ENCODE data around the gene RBFOX2. TPM values are rescaled to one million over a fixed set of nuclear protein-coding genes. Genes with fewer than 3 reads are reported as not detected.

RBFOX2 gene
- total RNA-seq, 3 donors from 2014 or later: 63.4 to 97.3 (median 85.5) TPM

- H3K36me3 ChIP-seq: no peaks in the 10 kb centered on the region
- no peak overlapping the region for H3K4me3 ChIP-seq
- H3K9me3 ChIP-seq: no peaks in the 10 kb centered on the region
- H3K27ac ChIP-seq: peak overlapping the region in 1 of 2 donors; percentile 46
- TF ChIP-seq POLR2AphosphoS5 (IDR thresholded peaks at IDR 0.05) (no peak), POLR2A (IDR thresholded peaks at IDR 0.05) (no peak), CTCF (IDR thresholded peaks at IDR 0.05) (no peak)
- intact Hi-C loops (cut with DNase I; ENCODE audit: low total_unique reads): loop anchor here (1.0 kb wide), 1 partner anchor 12 kb away; no protein-coding TSS in a partner anchor
- peaks cover 0 to 11% of the 10 kb centered on the region in 2 donors for H3K4me1 ChIP-seq
- H3K27me3 ChIP-seq: no peaks in the 10 kb centered on the region
- no peak for DNase-seq (ENCODE audit: low spot score in 2 of 2)
Measured at GRCh38 chr22:35918456-35918855, 110.2 kb downstream of the RBFOX2 start.

- no peak for TF ChIP-seq POLR2A (IDR thresholded peaks at IDR 0.05)
- TF ChIP-seq CTCF (IDR thresholded peaks at IDR 0.05): no peak
- no peak for TF ChIP-seq POLR2AphosphoS5 (IDR thresholded peaks at IDR 0.05)
- intact Hi-C loops (cut with DNase I; ENCODE audit: low total_unique reads): loop anchor here (1.0 kb wide), 1 partner anchor 13 kb away; no protein-coding TSS in a partner anchor
- DNase-seq (ENCODE audit: low spot score in 2 of 2): no peak
- H3K9me3 ChIP-seq: no peaks in the 10 kb centered on the region
- no peak overlapping the region for H3K4me3 ChIP-seq
- no peak overlapping the region for H3K27ac ChIP-seq
- H3K4me1 ChIP-seq: peaks cover 0 to 11% of the 10 kb centered on the region in 2 donors
- H3K36me3 ChIP-seq: no peaks in the 10 kb centered on the region
- H3K27me3 ChIP-seq: no peaks in the 10 kb centered on the region
Measured at GRCh38 chr22:35917651-35918050, 111.0 kb downstream of the RBFOX2 start.

- Histone ChIP-seq H3K9me3 (no peaks in the 10 kb centered on the region), H3K4me3 (peak overlapping the region; percentile 41 to 69 (median 46)), H3K36me3 (no peaks in the 10 kb centered on the region), H3K4me1 (peaks cover 0 to 7% of the 10 kb centered on the region in 2 donors), H3K27me3 (no peaks in the 10 kb centered on the region), H3K27ac (peak overlapping the region; percentile 80 to 89)
- intact Hi-C loops (cut with DNase I; ENCODE audit: low total_unique reads): no loop called here
- TF ChIP-seq CTCF (IDR thresholded peaks at IDR 0.05) (no peak), POLR2AphosphoS5 (IDR thresholded peaks at IDR 0.05) (no peak), POLR2A (IDR thresholded peaks at IDR 0.05) (no peak)
- no peak for DNase-seq (ENCODE audit: low spot score in 2 of 2)
Measured at GRCh38 chr22:35915477-35916013, 113.1 kb downstream of the RBFOX2 start.

GRCh38 chr22:35914665-35915476 lies 113.8 kb downstream of the RBFOX2 start:
- TF ChIP-seq POLR2AphosphoS5 (IDR thresholded peaks at IDR 0.05): peak in 1 of 3 donors; percentile 34
- no peak for TF ChIP-seq POLR2A (IDR thresholded peaks at IDR 0.05)
- Histone ChIP-seq H3K4me1 (peaks cover 0 to 7% of the 10 kb centered on the region in 2 donors), H3K4me3 (peak overlapping the region; percentile 41 to 69 (median 46)), H3K27ac (peak overlapping the region; percentile 80 to 89), H3K27me3 (no peaks in the 10 kb centered on the region), H3K36me3 (no peaks in the 10 kb centered on the region), H3K9me3 (no peaks in the 10 kb centered on the region)
- intact Hi-C loops (cut with DNase I; ENCODE audit: low total_unique reads): no loop called here
- DNase-seq (ENCODE audit: low spot score in 2 of 2): peak; percentile 56 to 61

GRCh38 chr22:35914357-35914664 lies 114.3 kb downstream of the RBFOX2 start:
- H3K9me3 ChIP-seq: no peaks in the 10 kb centered on the region
- peak overlapping the region; percentile 41 to 69 (median 46) for H3K4me3 ChIP-seq
- no peaks in the 10 kb centered on the region for H3K27me3 ChIP-seq
- H3K4me1 ChIP-seq: peaks cover 0 to 7% of the 10 kb centered on the region in 2 donors
- intact Hi-C loops (cut with DNase I; ENCODE audit: low total_unique reads): no loop called here
- peak overlapping the region; percentile 80 to 89 for H3K27ac ChIP-seq
- no peaks in the 10 kb centered on the region for H3K36me3 ChIP-seq
- DNase-seq (ENCODE audit: low spot score in 2 of 2): no peak
- no peak for TF ChIP-seq POLR2A (IDR thresholded peaks at IDR 0.05)
- TF ChIP-seq CTCF (IDR thresholded peaks at IDR 0.05): no peak

Measured in breast epithelium (tissue), 4 donors.